Urothelium cell line (cell line): Measurements from ENCODE around the gene S100A16.
A peak's percentile ranks its signal among the peaks of the same experiment; 100 is the strongest.
"Not testable (repeated sequence)": the region's sequence is repeated elsewhere in the genome, so short reads cannot be mapped to it uniquely, and the experiment has no call there.

Source experiments
- DNase-seq: peaks from one replicate; pipeline ENCODE4 v3.0.0; 2011; ENCODE audit warnings: low spot score, mixed read lengths
- FAIRE-seq: peaks from 2 replicates; lab custom pipeline; 2011; peaks lifted over from hg19 to GRCh38; lab: Jason Lieb, UNC

S100A16 gene

GRCh38 chr1:153588482-153588881 lies 24.5 kb downstream of the S100A16 start:
- FAIRE-seq = no peak

GRCh38 chr1:153588033-153588432 lies 24.9 kb downstream of the S100A16 start:
- not testable (repeated sequence) for FAIRE-seq, DNase-seq

More at GRCh38 chr1:153588482-153588881, 24.5 kb downstream of the S100A16 start:
- DNase-seq = no peak

- no peak for DNase-seq
These were observed 25.6 kb downstream of the S100A16 start for GRCh38 chr1:153587314-153587713.

GRCh38 chr1:153586347-153586746 lies 26.6 kb downstream of the S100A16 start:
- no peak for DNase-seq
- no peak for FAIRE-seq

More at GRCh38 chr1:153587314-153587713, 25.6 kb downstream of the S100A16 start:
- no peak for FAIRE-seq

GRCh38 chr1:153585006-153585405 lies 27.9 kb downstream of the S100A16 start:
- no peak for FAIRE-seq

DNA sequence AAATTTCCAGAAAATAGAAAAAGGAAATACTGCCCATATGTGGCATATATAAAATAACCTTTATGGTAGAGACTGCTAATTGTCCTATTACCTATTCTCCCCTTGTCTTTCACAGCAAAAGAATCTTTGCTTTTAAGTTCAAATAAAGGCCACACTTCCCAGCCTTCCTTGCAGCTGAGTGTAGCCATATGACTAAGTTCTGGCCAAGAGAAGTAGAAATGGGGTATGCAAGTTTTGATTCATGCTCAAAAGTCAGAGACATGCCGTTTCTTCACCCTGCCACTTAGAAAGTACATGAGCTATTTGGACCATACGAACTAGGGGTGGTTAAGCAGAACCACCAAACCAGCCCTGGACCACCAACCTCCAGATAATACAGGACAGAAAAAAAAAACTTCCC lies 29.0 kb downstream of the S100A16 start:
- DNase-seq (no peak), FAIRE-seq (no peak)

More at GRCh38 chr1:153585006-153585405, 27.9 kb downstream of the S100A16 start:
- no peak for DNase-seq

DNA sequence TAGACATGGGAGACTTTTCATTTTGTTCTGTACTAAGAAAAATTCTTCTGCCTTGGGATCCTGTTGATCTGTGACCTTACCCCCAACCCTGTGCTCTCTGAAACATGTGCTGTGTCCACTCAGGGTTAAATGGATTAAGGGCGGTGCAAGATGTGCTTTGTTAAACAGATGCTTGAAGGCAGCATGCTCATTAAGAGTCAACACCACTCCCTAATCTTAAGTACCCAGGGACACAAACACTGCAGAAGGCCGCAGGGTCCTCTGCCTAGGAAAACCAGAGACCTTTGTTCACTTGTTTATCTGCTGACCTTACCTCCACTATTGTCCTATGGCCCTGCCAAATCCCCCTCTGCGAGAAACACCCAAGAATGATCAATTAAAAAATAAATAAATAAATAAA lies 29.4 kb downstream of the S100A16 start:
- not testable (repeated sequence) for DNase-seq, FAIRE-seq

- not testable (repeated sequence) for DNase-seq, FAIRE-seq
These were observed 30.1 kb downstream of the S100A16 start for GRCh38 chr1:153582836-153583235.

GRCh38 chr1:153578936-153579335 lies 34.0 kb downstream of the S100A16 start:
- DNase-seq (no peak), FAIRE-seq (no peak)

DNA sequence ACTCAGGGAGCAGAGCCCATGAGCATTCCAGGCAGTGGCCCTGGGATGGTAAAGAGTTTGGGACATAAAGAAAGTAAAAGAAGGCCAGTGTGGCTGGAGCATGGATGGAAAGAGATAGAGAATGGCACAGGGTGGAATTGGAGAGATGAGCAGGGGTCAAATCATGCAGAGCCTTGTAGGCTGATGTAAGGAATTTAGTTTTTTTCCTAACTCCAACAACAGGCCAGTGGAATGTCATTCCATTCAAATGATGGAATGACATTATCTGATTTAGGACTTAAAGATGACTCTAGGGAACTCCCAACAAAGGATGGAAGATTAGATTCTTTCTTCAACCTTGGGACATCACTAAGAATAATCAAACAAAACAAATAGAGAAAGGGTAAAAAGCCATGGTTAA lies 34.4 kb downstream of the S100A16 start:
- no peak for FAIRE-seq
- peak; percentile 18 for DNase-seq

DNA sequence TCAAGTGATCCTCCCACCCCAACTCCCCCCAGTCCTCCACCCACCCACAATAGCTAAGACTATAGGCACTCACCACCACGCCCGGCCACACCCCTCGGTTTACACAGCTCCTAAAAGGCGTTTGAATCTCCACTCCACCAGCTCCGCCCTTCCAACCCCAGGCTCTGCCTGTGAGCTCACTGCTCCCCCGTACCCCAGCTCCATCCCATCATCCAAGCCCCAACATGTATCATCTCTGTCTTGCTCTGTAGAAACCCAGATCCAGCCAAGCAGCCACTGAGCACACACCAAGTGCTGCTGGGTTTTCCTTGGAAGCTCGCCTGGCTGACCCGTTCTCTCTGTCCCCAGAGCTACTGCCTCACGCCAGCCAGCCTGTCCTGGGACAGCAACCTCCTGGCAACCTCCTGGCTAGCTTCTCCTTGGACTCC lies 35.3 kb downstream of the S100A16 start:
- DNase-seq = no peak
- FAIRE-seq = no peak

DNA sequence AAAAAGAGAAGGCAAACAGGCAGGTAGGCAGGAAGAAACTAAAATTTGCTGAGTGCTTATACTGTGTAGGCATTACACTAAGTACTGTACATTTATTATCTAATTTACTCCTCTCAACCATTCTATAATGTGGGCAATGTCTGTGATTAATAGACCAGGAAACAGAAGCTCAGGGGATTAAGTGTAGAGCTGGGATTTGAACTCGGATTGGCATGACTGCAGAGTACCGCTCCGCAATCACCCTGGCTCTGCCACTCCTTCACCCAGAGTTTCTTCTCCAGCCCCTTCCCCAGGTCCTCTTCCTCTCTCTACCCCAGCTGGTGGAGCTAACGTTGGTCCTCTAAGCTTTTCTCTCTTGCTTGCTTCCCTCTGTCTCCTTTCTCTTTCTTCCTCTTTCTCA lies 35.8 kb downstream of the S100A16 start:
- no peak for FAIRE-seq
- no peak for DNase-seq

DNA sequence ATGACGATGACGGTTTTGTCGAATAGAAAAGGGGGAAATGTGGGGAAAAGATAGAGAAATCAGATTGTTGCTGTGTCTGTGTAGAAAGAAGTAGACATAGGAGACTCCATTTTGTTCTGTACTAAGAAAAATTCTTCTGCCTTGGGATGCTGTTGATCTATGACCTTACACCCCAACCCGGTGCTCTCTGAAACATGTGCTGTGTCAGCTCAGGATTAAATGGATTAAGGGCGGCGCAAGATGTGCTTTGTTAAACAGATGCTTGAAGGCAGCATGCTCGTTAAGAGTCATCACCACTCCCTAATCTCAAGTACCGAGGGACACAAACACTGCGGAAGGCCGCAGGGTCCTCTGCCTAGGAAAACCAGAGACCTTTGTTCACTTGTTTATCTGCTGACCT lies 37.4 kb downstream of the S100A16 start:
- not testable (repeated sequence) for DNase-seq, FAIRE-seq

DNA sequence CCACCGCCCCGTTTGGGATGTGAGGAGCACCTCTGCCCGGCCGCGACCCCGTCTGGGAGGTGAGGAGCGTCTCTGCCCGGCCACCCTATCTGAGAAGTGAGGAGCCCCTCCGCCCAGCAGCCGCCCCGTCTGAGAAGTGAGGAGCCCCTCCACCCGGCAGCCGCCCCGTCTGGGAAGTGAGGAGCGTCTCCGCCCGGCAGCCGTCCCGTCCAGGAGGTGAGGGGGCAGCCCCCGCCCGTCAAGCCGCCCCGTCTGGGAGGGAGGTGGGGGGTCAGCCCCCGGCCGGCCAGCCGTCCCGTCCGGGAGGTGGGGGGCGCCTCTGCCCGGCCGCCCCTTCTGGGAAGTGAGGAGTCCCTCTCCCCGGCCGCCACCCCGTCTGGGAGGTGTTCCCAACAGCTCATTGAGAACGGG lies 37.9 kb downstream of the S100A16 start:
- DNase-seq, FAIRE-seq: not testable (repeated sequence)

DNA sequence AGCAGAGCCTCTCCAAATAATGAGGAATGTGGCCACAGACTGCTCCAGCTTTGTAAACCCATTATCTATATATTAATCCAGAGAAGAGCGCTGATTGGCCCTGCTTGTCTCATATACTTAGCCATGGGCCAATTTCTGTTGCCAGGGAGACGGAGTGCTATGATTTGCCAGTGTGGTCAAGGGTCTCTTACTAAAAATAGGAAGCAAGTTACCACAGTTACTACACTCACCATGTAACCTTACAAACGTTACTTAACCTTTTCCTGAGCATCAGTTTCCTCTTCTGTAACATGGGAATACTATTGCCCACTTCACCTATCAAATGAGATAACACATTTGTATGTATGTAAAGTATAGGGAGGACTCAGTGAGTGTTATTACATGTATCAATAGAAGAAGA lies 39.6 kb downstream of the S100A16 start:
- DNase-seq (no peak), FAIRE-seq (no peak)

GRCh38 chr1:153572569-153573015 lies 40.3 kb downstream of the S100A16 start:
- FAIRE-seq = no peak
- DNase-seq = peak; percentile 79

- no peak for DNase-seq
- no peak for FAIRE-seq
These were observed 41.2 kb downstream of the S100A16 start for GRCh38 chr1:153571706-153572105.

GRCh38 chr1:153570874-153571273 lies 42.1 kb downstream of the S100A16 start:
- DNase-seq (no peak), FAIRE-seq (no peak)

DNA sequence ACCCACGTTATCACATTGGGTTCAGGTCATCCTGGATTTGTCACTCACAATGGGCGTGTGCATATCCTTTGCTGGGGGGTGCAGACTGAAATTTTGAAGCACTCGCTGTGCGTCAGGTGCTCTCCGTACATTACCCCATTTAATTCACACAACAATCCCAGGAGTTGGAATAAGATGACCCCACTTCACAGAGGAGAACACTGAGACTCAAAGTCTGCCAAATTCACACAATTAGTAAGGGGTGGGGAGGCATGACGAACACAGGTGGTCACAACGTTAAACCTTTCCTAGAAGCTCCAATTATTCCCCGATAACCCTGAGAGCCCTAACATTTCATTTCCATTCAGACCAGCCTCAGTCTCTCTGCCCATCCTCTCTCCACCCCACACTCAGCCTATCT lies 43.5 kb downstream of the S100A16 start:
- DNase-seq (no peak), FAIRE-seq (no peak)

GRCh38 chr1:153568367-153569099 lies 44.4 kb downstream of the S100A16 start:
- FAIRE-seq (peak; percentile 13), DNase-seq (peak; percentile 90)

DNA sequence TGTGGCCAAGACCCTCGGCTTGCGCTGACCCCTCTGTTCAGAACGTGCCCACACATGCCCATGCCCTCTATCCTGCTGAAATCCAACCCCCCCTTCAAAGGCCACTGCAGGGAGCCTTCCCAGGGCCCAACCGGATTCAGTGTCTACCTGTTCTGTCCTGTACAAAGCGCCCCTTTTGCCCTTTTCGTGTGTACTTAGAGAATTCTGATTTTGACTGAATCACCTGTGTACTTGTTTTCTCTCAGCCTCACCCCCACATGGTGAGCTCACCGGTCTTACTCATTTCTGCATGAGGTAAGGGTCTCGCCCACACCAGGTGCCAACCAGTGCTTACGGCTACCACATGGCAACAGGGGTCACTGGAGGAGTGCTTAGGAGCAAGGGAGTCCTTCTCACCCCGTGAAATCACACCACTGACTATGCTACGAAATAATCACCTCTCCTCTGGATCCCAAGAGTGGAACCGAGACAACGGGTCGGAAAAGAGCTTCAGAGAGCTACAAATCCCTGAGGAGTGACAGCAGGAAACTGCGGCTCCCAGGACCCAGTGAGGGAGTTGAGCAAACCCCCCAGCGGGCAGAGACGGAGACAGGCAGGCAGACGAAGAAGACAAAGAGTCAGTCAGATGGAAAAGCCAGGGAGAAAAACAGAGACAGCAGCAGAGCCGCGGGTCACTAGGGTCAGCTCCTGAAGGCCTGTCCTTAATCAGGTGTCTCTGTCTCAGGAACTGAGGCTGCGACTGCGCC lies 45.1 kb downstream of the S100A16 start:
- FAIRE-seq (peak; percentile 52), DNase-seq (peak; percentile 68)
